Hematopoietic multipotent progenitor cell treated with erythropoietin and hydrocortisone succinate and interleukin-3 and kit ligand, for 8 days (in vitro differentiated cells): ENCODE measurements around the gene RTEL1.

ENCODE experiments used
- DNase-seq: peaks from one replicate; pipeline ENCODE4 v3.0.0-alpha.2; 2015

RTEL1 gene

DNA sequence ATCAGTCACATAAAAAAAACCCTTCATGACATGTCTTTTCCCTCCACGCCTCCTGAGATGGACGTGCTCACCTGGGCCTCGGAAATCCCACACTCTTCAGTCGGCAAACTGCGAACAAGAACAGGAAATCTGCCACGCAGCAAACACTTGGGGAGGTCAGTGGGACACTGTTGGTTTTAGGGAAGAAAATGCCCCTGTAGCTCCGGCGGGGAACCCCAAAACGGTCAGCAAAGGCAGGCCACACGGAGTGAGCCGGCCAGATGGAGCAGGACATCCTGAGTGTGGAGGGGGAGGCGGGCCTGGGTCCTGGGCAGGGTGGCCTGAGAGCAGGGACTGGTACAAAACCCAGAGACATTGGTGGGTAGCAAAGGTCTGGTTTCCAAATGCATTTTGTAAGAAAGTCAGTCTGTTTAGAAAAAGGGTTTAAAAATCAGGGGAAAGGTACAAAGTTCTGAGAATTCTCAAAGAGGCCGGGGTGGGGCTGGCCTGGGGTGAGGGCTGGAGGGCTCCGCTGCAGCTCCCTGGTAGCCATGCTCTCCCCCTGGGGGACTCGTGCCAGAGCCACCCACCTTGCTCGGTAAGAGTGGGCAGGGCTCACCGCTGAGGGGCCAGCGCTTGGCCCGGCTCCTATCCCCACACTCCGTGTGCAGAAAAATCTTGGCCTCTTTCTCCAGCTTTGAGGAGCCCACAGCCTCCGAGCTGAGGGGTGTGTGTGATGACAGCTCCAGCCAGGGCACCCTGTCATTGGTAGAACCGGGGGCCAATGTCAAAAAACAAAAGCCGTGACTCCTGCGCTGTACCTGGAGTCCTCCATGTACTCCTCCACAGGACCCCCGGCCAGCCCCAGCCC is 86.7 kb downstream of the RTEL1 start:
- DNase-seq: no peak

- no peak for DNase-seq
Measured at GRCh38 chr20:63745424-63745805, 87.3 kb downstream of the RTEL1 start.
